ENCODE results near the gene UBR2.
"Not testable (repeated sequence)": the region's sequence is repeated elsewhere in the genome, so short reads cannot be mapped to it uniquely, and the experiment has no call there.

The UBR2 gene

DNA sequence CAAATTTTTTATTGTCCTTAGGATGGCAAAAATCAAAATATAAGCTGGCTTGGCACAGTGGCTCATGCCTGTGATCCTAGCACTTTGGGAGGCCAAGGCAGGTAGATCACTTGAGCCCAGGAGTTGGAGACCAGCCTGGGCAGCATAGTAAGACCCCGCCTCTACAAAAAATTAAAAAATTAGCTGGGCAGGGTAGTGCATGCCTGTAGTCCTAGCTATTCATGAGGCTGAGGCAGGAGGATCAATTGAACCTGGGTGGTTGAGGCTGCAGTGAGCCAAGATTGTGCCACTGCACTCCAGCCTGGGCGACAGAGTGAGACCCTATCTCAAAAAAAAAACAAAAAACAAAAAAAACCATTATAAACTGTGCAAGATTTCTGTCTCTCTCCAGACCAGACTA, 40.9 kb downstream of the UBR2 start:
- peak overlapping the region; percentile 55 for H3K27ac Mint-ChIP-seq (ENCODE audit: low read depth)
- H3K36me3 Mint-ChIP-seq (ENCODE audit: insufficient read depth) = peaks cover 41% of the 10 kb centered on the region
- not testable (repeated sequence) for H3K4me3 Mint-ChIP-seq; ATAC-seq (replicated peaks; ENCODE audit: extremely low read depth, poor library complexity, severe bottlenecking); H3K9me3 Mint-ChIP-seq; DNase-seq (ENCODE audit: low spot score in 2 of 2); H3K27me3 Mint-ChIP-seq
- peaks cover 19% of the 10 kb centered on the region for H3K4me1 Mint-ChIP-seq

DNA sequence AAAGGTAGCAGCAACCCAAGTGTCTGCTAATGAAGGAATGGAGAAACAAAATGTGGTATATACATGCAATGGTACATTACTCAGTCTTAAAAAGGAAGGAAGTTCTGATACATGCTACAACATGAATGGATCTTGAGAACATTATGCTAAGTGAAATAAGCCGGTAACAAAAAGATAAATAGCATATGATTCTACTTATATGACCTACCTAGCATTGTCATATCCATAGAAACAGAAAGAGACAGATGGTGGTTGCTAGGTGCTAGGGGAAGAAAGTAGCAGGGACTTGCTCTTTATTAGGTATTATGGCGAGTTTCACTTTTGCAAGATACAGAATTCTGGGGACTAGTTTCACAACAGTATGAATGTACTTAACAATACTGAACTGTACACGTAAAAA, 46.6 kb downstream of the UBR2 start:
- H3K27me3 Mint-ChIP-seq = no peaks in the 10 kb centered on the region
- ATAC-seq (replicated peaks; ENCODE audit: extremely low read depth, poor library complexity, severe bottlenecking) = no peak
- H3K9me3 Mint-ChIP-seq = no peaks in the 10 kb centered on the region
- no peak overlapping the region for H3K27ac Mint-ChIP-seq (ENCODE audit: low read depth)
- no peak overlapping the region for H3K4me3 Mint-ChIP-seq
- peaks cover 9% of the 10 kb centered on the region for H3K4me1 Mint-ChIP-seq
- H3K36me3 Mint-ChIP-seq (ENCODE audit: insufficient read depth) = peaks cover 43% of the 10 kb centered on the region
- DNase-seq (ENCODE audit: low spot score in 2 of 2) = no peak

DNA sequence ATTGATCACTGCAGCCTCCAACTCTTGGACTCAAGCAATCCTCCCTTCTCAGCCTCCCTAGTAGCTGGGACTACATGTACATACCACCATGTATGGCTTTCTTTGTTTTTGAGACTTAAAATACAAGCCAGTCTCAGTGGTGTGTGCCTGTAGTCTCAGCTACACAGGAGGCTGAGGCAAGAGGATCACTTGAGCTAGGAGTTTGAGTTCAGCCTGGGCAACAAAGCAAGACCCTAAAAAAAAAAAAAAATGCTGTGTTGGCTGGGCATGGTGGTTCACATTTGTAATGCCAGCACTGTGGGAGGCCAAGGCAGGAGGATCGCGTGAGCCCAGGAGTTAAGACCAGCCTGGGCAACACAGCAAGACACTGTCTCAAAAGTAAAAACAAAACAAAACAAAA, 51.7 kb downstream of the UBR2 start:
- no peak for ATAC-seq (replicated peaks; ENCODE audit: extremely low read depth, poor library complexity, severe bottlenecking)
- Mint-ChIP-seq H3K36me3 (ENCODE audit: insufficient read depth) (peaks cover 48% of the 10 kb centered on the region), H3K4me3 (no peak overlapping the region), H3K4me1 (peaks cover under 1% of the 10 kb centered on the region), H3K9me3 (no peaks in the 10 kb centered on the region), H3K27me3 (no peaks in the 10 kb centered on the region), H3K27ac (ENCODE audit: low read depth) (no peak overlapping the region)
- DNase-seq (ENCODE audit: low spot score in 2 of 2) = no peak

DNA sequence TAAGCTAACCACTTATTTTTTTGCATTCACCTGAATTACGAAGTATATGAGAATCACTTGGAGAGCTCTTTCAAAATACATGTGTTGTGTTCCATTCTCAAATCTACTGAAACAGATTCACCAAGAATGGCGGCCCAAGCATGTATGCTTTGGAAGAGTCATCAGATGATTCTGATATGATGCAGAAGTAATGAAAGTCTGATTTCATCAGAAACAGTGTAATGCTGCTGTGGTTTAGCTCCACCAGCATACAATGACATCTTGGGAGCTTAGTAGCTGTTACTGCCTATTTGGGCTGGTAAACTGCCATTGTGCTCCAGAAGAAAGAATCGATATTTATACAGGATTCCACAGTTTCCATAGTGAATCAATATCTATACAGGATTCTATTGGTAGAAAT, 52.9 kb downstream of the UBR2 start:
- peaks cover 54% of the 10 kb centered on the region for H3K36me3 Mint-ChIP-seq (ENCODE audit: insufficient read depth)
- no peaks in the 10 kb centered on the region for H3K27me3 Mint-ChIP-seq
- no peak for ATAC-seq (replicated peaks; ENCODE audit: extremely low read depth, poor library complexity, severe bottlenecking)
- H3K27ac Mint-ChIP-seq (ENCODE audit: low read depth) = no peak overlapping the region
- H3K4me1 Mint-ChIP-seq = no peaks in the 10 kb centered on the region
- no peak overlapping the region for H3K4me3 Mint-ChIP-seq
- H3K9me3 Mint-ChIP-seq = no peaks in the 10 kb centered on the region
- no peak for DNase-seq (ENCODE audit: low spot score in 2 of 2)

DNA sequence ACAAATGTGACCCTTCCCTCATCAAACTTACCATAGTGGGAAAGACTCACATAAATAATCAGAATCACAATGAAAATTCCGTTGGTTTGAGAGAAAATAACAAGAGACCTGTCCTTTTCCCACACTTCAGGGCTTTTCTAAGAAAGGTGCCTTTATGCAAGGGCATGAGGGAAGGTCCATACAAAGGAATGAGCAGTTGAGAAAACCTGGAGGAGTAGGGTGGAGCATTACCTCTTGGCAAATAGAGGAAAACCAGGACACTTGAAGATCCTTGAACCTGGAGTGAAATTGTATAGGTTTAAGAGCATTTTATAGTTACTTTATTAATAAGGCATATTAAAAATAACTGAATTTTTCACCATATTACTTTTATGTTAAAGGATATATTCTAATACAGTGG, 54.3 kb downstream of the UBR2 start:
- ATAC-seq (replicated peaks; ENCODE audit: extremely low read depth, poor library complexity, severe bottlenecking) (no peak), DNase-seq (ENCODE audit: low spot score in 2 of 2) (no peak)
- peaks cover 59% of the 10 kb centered on the region for H3K36me3 Mint-ChIP-seq (ENCODE audit: insufficient read depth)
- H3K4me3 Mint-ChIP-seq = no peak overlapping the region
- H3K27me3 Mint-ChIP-seq = no peaks in the 10 kb centered on the region
- H3K27ac Mint-ChIP-seq (ENCODE audit: low read depth) = no peak overlapping the region
- H3K9me3 Mint-ChIP-seq = no peaks in the 10 kb centered on the region
- no peaks in the 10 kb centered on the region for H3K4me1 Mint-ChIP-seq

DNA sequence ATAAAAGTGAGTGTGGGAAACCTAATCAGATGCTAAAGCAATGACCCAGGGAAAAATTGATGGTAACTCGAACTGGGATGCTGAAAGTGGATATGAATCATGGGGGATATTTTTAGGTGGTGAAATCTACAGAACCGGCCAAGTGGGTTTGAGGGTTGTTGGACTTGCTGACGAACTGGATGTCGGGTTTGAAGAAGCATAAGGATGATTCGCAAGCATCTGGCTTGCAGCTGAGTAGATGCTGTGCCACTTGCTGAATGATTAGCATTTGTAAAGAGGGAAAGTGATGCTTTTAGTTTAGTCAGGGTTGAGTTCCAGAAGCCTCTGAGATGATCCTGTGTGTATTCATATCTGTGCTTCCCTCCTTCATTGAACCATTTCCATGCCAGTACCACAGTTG, 54.9 kb downstream of the UBR2 start:
- no peak overlapping the region for H3K27ac Mint-ChIP-seq (ENCODE audit: low read depth)
- H3K9me3 Mint-ChIP-seq = no peaks in the 10 kb centered on the region
- H3K4me3 Mint-ChIP-seq = no peak overlapping the region
- H3K36me3 Mint-ChIP-seq (ENCODE audit: insufficient read depth) = peaks cover 58% of the 10 kb centered on the region
- DNase-seq (ENCODE audit: low spot score in 2 of 2) = no peak
- no peaks in the 10 kb centered on the region for H3K27me3 Mint-ChIP-seq
- no peak for ATAC-seq (replicated peaks; ENCODE audit: extremely low read depth, poor library complexity, severe bottlenecking)
- H3K4me1 Mint-ChIP-seq = peaks cover under 1% of the 10 kb centered on the region

DNA sequence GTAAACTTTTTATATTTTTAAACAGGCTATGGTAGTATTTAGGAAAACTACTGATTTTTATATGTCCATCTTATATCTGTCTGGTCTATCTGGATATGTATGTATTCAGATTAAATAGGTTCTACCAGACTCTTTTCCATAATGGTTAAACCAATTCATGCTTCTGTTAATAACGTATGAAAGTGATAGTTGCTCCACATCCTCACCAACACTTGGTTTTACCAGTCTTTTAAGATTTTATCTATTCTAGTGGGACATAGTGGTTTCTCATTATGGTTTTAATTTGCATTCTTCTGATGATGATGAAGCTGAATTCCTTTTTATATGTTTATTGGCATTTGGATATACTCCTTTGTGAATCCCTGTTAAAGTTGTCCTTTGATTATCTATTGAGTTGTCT, 56.1 kb downstream of the UBR2 start:
- H3K4me1 Mint-ChIP-seq = peaks cover 10% of the 10 kb centered on the region
- H3K9me3 Mint-ChIP-seq = no peaks in the 10 kb centered on the region

DNA sequence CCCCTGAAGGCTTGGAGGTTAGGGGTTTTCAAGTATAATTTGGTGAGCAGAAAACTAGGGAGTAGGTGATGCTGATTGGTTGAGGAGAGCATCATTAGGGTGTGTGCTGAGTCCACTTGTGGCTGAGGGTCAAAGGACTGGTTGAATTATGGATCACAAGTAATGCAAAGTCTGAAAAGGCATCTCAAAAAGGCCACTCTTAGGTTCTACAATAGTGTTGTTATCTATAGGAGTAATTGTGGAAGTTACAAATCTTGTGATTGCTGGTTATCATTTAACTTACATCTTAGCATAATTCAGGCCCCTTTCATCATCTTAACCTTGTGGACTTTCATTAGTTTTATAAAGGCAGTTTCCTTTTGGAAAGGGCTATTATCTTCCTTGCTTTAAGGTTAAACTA, 60.8 kb downstream of the UBR2 start:
- Mint-ChIP-seq H3K36me3 (ENCODE audit: insufficient read depth) (peaks cover 34% of the 10 kb centered on the region), H3K4me3 (no peak overlapping the region), H3K4me1 (peaks cover 26% of the 10 kb centered on the region), H3K27ac (ENCODE audit: low read depth) (no peak overlapping the region), H3K9me3 (no peaks in the 10 kb centered on the region), H3K27me3 (no peaks in the 10 kb centered on the region)
- ATAC-seq (replicated peaks; ENCODE audit: extremely low read depth, poor library complexity, severe bottlenecking) (no peak), DNase-seq (ENCODE audit: low spot score in 2 of 2) (no peak)

More for the DNA sequence above, 56.1 kb downstream of the UBR2 start:
- Mint-ChIP-seq H3K27me3 (no peaks in the 10 kb centered on the region), H3K36me3 (ENCODE audit: insufficient read depth) (peaks cover 58% of the 10 kb centered on the region), H3K27ac (ENCODE audit: low read depth) (peak overlapping the region; percentile 41), H3K4me3 (no peak overlapping the region)
- DNase-seq (ENCODE audit: low spot score in 2 of 2) (no peak), ATAC-seq (replicated peaks; ENCODE audit: extremely low read depth, poor library complexity, severe bottlenecking) (no peak)

DNA sequence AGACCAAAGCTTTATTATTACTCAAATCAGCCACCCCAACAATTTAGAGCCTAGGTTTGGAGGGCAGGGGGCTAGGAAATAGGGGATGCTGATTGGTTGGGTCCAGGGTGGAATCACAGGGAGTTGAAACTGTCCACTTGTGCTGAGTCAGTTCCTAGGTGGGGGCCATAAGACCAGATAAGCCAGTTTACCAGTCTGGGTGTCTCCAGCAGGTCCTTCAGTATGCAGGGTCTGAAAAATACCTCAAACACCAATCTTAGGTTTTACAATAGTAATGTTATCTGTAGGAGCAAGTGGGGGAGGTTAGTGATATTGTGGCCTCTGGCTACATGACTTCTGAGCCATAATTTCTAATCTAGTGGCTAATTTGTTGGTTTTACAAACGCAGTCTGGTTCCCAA, 63.2 kb downstream of the UBR2 start:
- H3K27ac Mint-ChIP-seq (ENCODE audit: low read depth) = peak overlapping the region; percentile 62
- ATAC-seq (replicated peaks; ENCODE audit: extremely low read depth, poor library complexity, severe bottlenecking) = no peak
- H3K9me3 Mint-ChIP-seq = no peaks in the 10 kb centered on the region
- no peaks in the 10 kb centered on the region for H3K27me3 Mint-ChIP-seq
- H3K4me3 Mint-ChIP-seq = no peak overlapping the region
- peaks cover 31% of the 10 kb centered on the region for H3K4me1 Mint-ChIP-seq
- DNase-seq (ENCODE audit: low spot score in 2 of 2) = no peak
- H3K36me3 Mint-ChIP-seq (ENCODE audit: insufficient read depth) = peaks cover 26% of the 10 kb centered on the region

DNA sequence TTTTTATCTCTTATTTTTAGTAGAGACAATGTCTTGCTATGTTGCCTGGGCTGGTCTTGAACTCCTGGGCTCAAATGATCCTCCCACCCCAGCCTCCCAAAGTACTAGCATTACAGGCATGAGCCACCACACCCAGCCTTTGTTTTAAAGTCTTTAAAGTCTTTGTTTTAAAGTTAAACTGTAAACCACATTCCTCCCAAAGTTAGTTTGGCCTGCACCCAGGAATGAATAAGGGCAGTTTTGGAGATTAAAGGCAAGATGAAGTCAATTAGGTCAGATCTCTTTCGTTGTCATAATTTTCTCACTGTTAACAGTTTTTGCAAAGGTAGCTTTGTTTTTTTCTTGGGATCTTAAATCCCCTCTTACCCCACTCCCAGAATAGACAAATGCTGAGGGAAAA, 63.8 kb downstream of the UBR2 start:
- DNase-seq (ENCODE audit: low spot score in 2 of 2) = no peak
- ATAC-seq (replicated peaks; ENCODE audit: extremely low read depth, poor library complexity, severe bottlenecking) = no peak
- H3K27me3 Mint-ChIP-seq = no peaks in the 10 kb centered on the region
- peak overlapping the region; percentile 74 for H3K27ac Mint-ChIP-seq (ENCODE audit: low read depth)
- H3K4me3 Mint-ChIP-seq = no peak overlapping the region
- H3K4me1 Mint-ChIP-seq = peaks cover 31% of the 10 kb centered on the region
- H3K9me3 Mint-ChIP-seq = no peaks in the 10 kb centered on the region
- H3K36me3 Mint-ChIP-seq (ENCODE audit: insufficient read depth) = peaks cover 26% of the 10 kb centered on the region

DNA sequence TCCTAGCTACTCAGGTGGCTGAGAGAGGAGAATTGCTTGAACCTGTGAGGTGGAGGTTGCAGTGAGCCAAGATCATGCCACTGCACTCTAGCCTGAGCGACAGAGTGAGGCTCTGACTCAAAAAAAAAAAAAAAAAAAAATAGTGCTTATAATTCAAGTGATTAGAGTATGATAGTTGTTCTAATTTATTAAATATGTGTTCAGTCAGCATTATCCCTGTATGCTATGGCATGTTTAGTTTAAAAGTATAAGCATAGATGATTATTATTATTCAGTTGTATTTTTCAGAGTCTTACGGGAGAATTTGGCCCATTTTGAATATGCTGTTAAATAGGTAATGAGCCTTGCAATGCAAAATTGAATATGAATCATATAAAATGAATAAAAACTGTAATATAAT, 64.8 kb downstream of the UBR2 start:
- ATAC-seq (replicated peaks; ENCODE audit: extremely low read depth, poor library complexity, severe bottlenecking) = no peak
- Mint-ChIP-seq H3K27me3 (no peaks in the 10 kb centered on the region), H3K4me3 (no peak overlapping the region), H3K27ac (ENCODE audit: low read depth) (no peak overlapping the region), H3K9me3 (no peaks in the 10 kb centered on the region), H3K36me3 (ENCODE audit: insufficient read depth) (peaks cover 31% of the 10 kb centered on the region), H3K4me1 (peaks cover 31% of the 10 kb centered on the region)
- DNase-seq (ENCODE audit: low spot score in 2 of 2) = no peak

DNA sequence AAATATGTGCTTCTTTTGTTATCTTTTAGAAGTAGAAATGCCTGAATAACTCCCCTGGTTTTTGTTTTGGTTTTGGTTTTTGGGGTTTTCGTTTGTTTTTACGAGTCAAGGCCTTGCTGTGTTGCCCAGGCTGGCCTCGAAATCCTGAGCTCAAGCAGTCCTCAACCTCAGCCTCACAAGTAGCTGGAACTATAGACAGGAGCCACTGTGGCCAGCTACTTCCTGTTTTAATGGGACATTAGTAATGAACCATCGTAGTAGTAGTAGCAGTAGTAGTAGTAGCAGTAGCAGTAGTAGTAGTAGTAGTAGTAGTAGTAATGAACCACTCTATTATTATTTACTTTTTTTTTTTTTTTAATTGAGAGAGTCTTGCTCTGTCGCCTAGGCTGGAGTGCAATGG, 66.0 kb downstream of the UBR2 start:
- Mint-ChIP-seq H3K4me3 (peak overlapping the region; percentile 18), H3K36me3 (ENCODE audit: insufficient read depth) (peaks cover 33% of the 10 kb centered on the region), H3K9me3 (no peaks in the 10 kb centered on the region), H3K27me3 (no peaks in the 10 kb centered on the region), H3K4me1 (peaks cover 21% of the 10 kb centered on the region), H3K27ac (ENCODE audit: low read depth) (peak overlapping the region; percentile 87)
- DNase-seq (ENCODE audit: low spot score in 2 of 2) = no peak
- ATAC-seq (replicated peaks; ENCODE audit: extremely low read depth, poor library complexity, severe bottlenecking) = no peak

DNA sequence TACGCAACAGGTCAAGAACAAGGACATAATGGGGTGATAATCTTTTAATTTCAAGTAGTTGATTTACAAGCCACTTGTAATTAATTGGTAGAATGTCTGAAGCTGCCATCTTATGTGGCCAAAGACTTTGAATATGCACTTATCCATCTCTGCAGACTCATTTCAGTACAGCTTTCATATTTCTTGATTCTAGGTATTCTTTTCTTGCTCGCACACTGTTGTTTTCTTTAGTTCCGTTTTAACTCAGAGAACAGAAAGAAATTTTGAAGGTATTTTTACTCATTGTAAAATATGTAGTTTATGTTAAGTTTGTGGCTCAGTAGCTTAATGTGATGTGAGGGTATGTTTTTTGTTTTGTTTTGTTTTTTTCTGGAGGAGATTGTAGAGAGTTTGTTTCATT, 73.9 kb downstream of the UBR2 start:
- no peaks in the 10 kb centered on the region for H3K27me3 Mint-ChIP-seq
- H3K27ac Mint-ChIP-seq (ENCODE audit: low read depth) = peak overlapping the region; percentile 44
- no peaks in the 10 kb centered on the region for H3K9me3 Mint-ChIP-seq
- no peak overlapping the region for H3K4me3 Mint-ChIP-seq
- no peak for DNase-seq (ENCODE audit: low spot score in 2 of 2)
- H3K4me1 Mint-ChIP-seq = peaks cover 12% of the 10 kb centered on the region
- H3K36me3 Mint-ChIP-seq (ENCODE audit: insufficient read depth) = peaks cover 51% of the 10 kb centered on the region
- ATAC-seq (replicated peaks; ENCODE audit: extremely low read depth, poor library complexity, severe bottlenecking) = no peak

DNA sequence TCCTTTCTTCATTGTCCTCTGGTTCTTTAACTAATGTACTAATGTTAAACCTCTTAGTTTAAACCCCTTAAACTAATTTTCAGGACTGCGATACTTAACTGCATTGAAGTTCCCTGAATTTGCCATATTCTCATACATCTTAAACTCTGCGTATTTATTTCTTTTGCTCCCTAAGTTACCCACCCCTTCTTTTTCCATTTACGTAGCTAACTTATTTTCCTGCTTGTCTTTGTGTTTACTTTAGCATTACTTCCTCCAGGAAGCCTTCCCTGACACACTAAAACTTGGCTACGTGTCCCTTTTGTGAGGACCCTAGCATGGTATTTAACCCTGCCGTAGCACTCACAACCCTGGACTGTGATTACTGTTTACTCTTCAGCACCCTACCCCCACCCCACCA, 79.0 kb downstream of the UBR2 start:
- H3K9me3 Mint-ChIP-seq = no peaks in the 10 kb centered on the region
- H3K27me3 Mint-ChIP-seq = no peaks in the 10 kb centered on the region
- peaks cover 10% of the 10 kb centered on the region for H3K4me1 Mint-ChIP-seq
- H3K36me3 Mint-ChIP-seq (ENCODE audit: insufficient read depth) = peaks cover 50% of the 10 kb centered on the region
- no peak for DNase-seq (ENCODE audit: low spot score in 2 of 2)
- no peak overlapping the region for H3K4me3 Mint-ChIP-seq
- H3K27ac Mint-ChIP-seq (ENCODE audit: low read depth) = no peak overlapping the region
- ATAC-seq (replicated peaks; ENCODE audit: extremely low read depth, poor library complexity, severe bottlenecking) = no peak
